ENCODE results near the gene FREY1.

- TF ChIP-seq CTCF (IDR thresholded peaks at IDR 0.05; ENCODE audit: low read depth, low read length, poor library complexity, severe bottlenecking) = no peak
- no peak for TF ChIP-seq EZH2phosphoT487 (IDR thresholded peaks at IDR 0.05; ENCODE audit: borderline replicate concordance, low read length)
These were observed 40.8 kb upstream of the FREY1 start for GRCh38 chr11:45947885-45948284.

Data from DOHH2 (cell line).